NCI-H82 (cell line): Measurements from ENCODE around the gene LENEP.
"Not testable (repeated sequence)": the region's sequence is repeated elsewhere in the genome, so short reads cannot be mapped to it uniquely, and the experiment has no call there.

Experiments used
- DNase-seq: peaks from one replicate; lab custom pipeline; 2025; lab: John Stamatoyannopoulos, UW

The LENEP gene

DNA sequence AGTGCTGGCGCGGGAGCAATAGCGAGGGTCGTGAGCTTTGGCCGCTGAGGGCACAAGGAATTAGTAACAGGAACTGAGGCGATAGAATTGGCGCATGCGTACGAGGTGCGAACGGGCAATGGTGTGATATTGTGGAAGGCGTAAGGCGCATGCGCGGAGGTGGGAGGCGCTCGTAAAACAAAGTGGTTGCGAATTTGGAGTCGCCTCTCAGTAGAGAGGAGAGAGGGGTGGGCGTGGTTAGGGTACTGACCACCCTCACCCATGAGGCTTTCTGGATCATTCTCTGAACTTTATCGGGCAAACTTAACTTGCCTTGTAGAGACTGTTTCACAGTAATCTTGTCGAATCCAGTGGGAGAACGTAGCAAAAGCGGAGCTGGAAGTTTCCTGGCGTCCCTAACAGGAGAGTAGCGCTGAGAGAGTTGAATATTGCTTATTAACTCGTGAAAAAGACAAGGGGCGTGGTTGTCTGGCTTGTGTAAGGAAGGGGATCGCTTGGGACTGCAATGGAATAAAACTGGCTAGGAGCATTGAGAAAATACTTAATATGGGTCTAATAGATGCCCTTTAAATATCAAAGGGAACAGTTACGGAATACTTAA is 18.5 kb upstream of the LENEP start:
- peak; percentile 99 for DNase-seq

DNA sequence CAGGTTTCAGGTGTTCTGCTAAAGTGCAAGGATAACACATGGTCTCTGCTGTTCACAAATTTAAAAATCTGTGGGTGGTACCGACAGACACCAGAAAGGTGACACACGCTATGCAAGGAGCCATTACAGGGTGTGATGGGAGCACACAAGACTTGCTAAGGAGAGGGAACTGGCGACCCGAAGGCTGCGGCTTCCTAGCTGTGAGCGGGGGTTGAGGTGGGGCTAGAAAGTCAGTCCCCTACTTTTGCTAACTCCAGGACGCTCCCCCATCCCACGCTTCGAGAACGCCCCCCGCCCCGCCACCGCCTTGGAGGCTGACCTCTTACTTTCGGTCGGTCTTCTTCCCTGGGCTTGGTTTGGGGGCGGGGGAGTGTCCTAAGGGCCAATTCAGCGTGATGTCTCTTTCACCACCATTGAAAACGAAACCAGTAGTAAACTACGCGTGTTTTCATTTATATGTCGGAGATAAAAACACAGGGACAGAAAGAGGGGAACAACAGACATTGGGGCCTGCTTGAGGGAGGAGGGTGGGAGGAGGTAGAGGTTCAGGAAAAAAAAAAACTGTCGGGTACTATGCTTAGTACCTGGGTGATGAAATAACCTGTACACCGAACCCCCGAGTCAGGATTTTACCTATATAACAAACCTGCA is 17.9 kb upstream of the LENEP start:
- DNase-seq: no peak

DNA sequence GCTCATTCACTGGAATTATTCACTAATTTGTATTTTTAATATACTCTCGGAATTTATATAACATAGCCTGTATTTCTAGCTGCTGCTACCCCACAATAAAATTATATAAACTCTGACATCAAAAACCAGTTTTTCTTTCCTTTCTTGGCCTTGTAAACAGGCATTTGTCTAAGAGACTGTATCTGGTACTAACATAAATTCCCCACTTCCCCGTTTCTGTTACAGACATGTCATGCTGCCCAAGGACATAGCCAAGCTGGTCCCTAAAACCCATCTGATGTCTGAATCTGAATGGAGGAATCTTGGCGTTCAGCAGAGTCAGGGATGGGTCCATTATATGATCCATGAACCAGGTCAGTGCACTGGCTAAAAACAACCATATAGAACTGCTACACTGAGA is 15.6 kb upstream of the LENEP start:
- DNase-seq: not testable (repeated sequence)

DNA sequence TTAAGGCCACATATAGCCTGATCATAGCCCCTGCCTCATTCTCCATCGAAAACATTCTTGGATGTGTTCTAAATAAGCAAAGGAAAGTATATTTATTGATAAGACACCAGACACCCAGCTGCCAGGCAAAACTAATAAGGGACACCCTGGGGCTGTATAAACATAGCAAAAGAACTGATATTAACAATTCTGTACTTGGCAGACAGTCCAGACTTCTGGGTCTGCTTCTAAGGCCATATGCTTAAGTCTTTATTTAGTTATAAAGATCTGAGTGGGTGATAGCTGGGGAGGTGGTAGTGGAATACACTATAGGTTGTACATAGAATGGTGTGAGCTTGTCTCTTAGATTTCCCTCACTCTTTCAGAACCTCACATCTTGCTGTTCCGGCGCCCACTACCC is 15.0 kb upstream of the LENEP start:
- DNase-seq: no peak

DNA sequence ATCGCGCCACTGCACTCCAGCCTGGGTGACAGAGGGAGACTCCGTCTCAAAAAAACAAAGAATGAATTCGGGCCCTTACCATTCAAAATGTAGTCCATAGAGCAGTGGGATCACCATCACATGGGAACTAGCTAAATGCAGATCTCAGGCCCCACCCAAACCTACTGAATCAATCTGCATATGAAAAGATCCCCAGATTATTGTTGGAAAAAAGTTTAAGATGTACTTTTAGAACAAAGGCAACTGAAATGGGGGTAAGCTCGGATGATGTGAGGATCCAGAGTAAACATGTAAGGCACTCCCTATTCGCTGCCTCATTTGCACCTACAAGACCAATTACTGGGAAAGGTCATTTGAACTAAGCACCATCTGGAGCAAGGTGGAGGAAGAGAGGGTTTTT is 11.0 kb upstream of the LENEP start:
- peak; percentile 74 for DNase-seq

DNA sequence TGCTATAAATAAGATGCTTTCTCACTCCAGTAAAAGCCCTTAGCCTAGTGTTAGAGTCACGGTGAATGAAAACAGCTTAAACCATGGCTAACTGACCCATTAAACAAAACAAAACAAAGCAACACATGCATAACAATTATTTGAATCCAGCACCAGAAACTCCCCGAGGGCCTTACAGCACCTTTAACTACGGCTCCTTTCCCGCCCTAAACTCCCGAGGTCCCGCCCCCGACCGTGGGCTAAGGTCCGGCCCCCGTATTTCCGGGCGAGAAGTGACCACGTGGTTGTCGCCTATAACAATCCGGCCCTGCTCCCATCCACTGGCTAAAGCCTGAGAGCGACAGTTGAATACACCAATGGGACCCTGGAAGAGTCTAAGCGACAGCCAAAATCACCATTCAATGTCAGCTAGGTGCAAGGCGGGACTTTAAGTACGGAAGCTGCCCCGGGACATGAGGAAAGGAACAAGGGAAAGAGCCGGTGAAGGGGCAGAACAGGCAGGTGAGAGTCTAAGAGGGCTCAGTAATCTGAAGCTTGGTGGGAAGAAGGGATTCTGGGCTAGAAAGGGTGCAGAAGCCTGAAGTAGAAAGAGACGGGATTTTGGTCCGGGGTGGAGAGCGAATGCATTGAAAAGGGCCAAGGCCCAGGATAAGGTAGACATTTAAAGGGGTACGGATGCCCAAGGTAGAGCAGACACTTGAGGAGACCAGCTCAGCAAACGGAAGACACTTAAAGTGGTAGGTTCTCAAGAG is 10.3 kb upstream of the LENEP start, which contains the start of gene FLAD1:
FLAD1 (plus strand) TSS at position 448 of the 752 bp plus-strand sequence. CDS start 351 bp downstream, outside the sequence.
- DNase-seq: peak; percentile 100

DNA sequence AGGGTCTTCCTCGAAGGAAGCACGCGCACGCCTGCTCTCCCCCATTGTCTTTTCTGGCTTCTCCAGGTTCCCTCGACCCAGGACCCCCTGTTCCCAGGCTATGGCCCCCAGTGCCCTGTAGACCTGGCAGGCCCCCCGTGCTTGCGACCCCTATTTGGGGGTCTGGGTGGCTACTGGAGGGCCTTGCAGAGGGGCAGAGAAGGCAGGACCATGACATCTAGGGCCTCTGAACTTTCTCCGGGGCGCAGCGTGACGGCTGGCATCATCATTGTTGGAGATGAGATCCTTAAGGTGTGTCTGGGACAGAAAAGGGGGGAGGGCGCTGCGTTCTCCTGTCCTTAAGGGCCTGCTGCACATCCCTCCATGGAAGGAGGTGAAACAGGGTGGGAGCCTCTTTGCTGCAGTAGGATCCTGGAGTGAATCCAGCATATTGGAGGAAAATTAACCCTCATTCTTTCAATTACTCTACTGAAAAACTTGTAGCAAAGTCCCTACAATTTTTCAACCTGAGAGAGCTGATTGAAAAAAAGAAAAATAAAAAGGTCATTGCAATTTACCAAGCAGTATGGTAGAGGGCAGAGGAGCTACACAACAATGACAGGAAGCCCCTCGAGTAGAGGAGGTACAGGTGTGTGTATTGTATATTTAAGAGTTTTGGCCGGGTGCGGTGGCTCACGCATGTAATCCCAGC is 9.5 kb upstream of the LENEP start:
- peak; percentile 55 for DNase-seq

DNA sequence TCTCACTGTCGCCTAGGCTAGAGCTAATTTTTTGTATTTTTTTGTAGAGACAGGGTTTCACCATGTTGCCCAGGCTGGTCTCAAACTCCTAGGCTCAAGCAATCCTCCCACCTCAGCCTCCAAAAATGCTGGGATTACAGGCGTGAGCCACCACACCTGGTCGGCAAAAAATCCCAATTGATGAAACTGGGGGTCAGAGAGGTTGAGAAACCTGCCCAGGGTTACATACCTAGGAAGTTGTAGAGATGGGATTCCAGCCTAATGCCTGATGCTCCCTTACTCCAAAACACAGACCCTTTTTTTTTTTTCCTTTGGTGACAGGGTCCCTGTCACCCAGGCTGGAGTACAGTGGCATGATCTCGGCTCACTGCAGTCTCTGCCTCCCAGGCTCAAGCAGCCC is 6.7 kb upstream of the LENEP start:
- DNase-seq: not testable (repeated sequence)

DNA sequence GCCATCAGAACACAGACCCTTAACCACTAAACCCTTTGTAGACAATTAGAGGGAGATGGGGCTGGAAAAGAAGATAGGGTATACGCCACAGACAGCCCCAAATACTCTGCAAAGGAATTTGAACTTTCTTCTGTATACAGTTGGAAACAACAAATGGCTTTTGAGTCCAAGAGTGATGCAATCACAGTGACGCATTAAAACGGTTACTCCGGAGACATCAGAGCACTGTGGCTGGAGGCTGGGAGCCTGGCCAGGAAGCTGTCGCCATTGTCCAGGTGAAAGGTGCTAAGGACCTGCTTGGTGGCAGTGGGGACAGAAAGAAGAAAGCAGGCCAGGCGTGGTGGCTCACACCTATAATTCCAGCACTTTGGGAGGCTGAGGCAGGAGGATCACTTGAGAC is 6.1 kb upstream of the LENEP start:
- no peak for DNase-seq

DNA sequence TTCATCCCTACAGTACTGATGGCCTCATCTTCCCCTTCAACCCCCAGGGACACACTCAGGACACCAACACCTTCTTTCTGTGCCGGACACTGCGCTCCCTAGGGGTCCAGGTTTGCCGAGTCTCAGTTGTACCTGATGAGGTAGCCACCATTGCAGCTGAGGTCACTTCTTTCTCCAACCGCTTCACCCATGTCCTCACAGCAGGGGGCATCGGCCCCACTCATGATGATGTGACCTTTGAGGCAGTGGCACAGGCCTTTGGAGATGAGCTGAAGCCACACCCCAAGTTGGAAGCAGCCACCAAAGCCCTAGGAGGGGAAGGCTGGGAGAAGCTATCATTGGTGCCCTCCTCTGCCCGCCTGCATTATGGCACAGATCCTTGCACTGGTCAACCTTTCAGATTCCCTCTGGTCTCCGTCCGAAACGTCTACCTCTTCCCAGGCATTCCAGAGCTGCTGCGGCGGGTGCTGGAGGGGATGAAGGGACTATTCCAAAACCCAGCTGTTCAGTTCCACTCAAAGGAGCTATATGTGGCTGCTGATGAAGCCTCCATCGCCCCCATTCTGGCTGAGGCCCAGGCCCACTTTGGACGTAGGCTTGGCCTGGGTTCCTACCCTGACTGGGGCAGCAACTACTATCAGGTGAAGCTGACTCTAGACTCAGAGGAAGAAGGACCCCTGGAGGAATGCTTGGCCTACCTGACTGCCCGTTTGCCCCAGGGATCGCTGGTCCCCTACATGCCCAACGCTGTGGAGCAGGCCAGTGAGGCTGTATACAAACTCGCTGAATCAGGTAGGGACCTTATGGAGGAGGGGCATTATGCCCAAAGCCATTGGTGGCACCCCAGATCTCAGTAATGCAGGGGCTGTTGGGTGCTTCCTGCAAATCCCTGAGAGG is 5.1 kb upstream of the LENEP start:
- DNase-seq: no peak

DNA sequence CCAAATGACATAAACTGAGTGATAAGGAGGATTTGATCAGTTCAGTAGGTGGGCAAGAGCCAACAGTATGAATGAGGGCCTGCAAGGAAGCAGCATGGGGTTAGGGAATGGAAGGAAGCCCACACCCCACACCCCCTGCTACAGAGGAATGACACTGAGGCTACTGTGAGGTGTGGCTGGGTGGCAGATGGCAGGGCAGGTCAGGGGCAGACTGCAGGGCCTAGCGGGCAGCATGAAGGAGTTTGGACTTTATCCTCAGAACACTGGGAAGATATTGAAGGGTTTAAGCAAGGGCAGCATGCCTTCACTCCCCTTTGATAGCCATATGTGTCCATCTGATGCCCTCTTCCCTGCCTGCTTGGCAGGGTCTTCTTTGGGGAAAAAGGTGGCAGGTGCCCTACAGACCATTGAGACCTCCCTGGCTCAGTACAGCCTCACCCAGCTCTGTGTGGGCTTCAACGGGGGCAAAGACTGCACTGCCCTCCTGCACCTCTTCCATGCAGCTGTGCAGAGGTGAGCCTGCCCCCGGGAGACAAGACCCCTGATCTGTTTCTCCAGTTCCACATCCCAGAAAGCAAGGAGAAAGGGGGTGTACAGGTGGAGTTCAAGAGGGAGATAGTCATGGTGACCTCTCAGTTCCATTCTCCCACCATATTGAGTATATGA is 4.1 kb upstream of the LENEP start:
- no peak for DNase-seq

DNA sequence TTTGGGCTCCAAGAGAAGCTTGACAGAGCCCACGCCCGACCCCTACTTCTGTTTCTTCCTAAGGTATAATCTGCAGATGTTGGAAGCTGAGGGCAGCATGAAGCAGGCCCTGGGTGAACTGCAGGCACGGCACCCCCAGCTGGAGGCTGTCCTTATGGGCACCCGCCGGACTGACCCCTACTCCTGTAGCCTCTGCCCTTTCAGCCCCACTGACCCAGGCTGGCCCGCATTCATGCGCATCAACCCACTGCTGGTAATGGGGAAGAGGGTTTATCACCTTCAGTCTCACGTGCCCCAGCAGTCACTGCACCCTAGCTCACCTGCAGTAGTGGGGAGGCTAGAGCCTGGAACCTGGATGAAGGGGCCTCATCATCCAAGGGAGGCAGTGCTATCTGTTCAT is 3.1 kb upstream of the LENEP start:
- no peak for DNase-seq

DNA sequence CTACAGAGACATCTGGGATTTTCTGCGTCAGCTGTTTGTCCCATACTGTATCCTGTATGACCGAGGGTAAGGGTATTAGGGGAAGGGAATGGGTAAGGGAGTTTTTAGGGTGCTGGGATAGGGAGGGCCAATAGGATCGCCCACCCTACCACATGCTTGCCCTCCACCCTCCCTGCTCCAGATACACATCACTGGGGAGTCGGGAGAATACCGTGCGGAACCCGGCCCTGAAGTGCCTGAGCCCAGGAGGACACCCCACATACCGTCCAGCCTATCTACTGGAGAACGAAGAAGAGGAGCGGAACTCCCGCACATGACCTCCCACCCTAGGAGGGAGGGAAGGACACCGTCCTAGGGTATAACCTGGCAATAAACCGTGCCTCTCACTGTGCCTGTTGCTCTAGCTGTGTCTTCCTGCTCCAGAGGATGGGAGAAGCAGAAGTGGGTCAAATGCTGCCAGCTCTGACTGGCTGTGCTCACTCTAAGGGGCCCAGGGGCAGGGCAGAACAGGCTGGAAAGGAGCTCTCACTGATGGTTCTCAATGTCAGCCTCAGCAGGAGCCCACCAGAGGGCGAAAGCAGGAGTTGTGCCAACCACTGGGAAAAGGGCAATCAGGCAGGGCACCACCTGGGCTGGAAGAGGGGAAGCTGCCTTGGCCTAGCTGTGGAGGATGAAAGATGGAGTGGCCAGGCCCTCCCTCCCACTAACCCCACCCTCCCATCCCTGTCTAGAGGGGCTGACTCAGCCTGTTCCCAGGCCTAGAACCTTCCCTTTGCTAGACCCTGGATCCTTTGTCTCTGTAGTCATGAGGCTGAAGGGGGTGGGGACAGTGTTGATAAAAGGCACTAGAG is 440 bp upstream of the LENEP start:
- peak; percentile 55 for DNase-seq

DNA sequence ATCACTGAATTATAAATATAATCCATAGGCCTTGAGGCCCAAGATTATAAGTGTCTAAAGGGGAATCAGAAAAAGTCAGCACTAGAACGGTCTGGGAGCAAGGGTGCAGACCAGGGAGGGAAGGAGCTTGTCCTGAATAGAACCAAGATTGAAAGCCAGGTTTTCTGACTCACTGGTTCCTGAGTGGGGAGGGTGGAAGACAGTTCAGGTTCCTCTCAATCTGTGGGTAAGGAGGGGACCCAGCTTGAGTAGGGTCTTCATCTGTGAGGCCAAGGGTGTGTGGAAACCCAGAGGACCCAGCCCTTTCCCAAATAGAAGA is 842 bp downstream of the LENEP start:
- DNase-seq: no peak

DNA sequence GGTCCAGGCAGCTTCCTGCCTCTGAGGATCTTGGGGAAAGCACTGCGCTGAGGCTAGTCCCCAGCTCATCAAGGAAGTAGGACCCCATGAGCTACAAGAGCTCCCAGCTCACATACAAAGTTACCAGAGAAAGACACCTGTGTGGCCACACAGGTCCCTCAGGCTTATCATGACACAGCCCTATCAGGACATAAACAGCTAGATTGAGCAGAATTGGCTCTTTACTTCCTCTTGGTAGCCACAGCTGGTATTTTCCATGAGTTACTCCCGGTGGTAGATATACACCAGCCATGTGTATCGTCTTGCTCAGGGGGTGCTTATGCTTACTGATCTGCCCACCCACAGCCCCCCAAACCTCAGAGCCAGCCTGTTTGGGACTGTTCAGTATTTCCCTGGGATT is 1.2 kb downstream of the LENEP start:
- DNase-seq: no peak

DNA sequence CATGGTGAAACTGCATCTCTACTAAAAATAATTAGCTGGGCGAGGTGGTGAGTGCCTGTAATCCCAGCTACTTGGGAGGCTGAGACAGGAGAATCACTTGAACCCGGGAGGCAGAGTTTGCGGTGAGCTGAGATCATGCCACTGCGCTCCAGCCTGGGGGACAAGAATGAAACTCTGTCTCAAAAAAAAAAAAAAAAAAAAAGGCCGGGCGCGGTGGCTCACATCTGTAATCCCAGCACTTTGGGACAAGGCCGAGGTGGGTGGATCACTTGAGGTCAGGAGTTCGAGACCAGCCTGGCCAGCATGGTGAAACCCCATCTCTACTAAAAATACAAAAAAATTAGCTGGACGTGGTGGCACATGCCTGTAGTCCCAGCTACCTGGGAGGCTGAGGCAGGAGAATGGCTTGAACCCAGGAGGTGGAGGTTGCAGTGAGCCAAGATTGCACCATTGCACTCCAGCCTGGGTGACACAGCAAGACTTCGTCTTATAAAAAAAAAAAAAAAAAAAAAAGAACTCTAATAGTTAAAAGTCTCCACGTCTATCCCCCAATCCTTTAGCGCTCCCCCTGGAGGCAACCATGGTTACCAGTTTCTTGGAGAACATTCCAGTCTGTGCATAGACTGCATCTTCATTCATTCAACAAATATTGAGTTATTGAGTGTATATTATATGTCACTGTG is 2.1 kb downstream of the LENEP start:
- peak; percentile 75 for DNase-seq

DNA sequence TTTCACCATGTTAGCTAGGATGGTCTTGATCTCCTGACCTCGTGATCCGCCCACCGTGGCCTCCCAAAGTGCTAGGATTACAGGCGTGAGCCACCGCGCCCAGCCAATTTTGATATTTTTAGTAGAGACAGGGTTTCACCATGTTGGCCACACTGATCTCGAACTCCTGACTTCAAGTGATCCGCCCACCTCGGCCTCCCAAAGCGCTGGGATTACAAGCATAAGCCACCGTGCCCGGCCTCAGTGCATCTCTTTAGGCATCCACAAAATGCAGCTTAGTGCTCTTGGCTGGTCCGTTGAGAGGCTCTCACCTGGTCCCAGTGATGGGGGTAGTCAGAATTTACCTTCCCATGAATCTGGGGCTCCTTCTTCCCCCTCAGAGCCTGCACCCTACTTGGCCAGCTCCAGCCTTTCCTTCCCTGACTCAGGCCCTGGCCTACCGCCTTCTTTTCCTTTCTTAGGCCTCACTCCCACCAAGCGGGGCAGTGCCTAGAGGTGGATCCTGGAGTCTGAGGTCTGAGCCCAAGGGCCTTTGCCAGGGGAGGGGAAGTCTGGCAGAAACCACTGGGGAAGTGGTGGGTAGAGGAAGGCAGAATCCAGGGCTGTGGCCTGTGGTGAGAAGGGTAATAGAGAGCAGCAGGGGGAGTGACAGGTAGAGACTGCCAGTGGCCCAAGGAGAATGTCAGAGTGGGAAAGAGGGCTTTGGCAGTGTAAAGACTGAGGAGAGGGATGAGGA is 3.7 kb downstream of the LENEP start:
- no peak for DNase-seq

DNA sequence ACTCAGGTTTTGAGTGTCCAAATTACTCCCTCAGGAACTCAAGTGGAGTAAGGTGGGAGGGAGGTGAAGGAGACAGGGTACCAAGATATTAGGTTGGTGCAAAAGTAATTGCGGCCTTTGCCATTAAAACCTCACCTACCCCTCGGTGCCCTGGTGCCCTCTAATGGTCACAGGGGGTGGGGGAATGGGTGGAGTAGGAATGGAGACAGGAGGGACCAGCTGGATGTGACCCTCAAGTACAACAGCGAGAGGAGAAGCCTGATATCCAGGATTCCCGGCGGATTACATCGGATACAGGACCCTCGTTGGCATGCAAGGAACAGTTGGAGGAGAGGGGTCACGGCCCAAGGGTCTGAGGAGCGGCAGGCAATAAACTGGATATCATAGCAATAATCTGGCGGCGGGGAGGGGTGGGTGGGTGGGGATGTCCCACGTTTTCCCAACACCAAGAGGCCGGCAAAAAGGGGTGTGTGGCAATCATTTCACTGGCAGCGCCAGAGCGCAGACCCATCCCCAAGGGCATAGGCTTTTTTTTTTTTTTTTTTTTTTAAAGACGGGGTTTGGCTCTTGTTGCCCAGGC is 4.9 kb downstream of the LENEP start:
- peak; percentile 33 for DNase-seq
